CD4-positive, alpha-beta T cell treated with Interleukin-17A for 4 hours (primary cell): Measurements from ENCODE around the gene VAV1.
"Not testable (repeated sequence)": the region's sequence is repeated elsewhere in the genome, so short reads cannot be mapped to it uniquely, and the experiment has no call there.

Experiments
- DNase-seq: peaks from one replicate; pipeline ENCODE4 v3.0.0-alpha.2; 2020; ENCODE audit warnings: mixed read lengths

Gene VAV1

GRCh38 chr19:6790194-6791128 is 18.0 kb downstream of the VAV1 start:
- DNase-seq = no peak

DNA sequence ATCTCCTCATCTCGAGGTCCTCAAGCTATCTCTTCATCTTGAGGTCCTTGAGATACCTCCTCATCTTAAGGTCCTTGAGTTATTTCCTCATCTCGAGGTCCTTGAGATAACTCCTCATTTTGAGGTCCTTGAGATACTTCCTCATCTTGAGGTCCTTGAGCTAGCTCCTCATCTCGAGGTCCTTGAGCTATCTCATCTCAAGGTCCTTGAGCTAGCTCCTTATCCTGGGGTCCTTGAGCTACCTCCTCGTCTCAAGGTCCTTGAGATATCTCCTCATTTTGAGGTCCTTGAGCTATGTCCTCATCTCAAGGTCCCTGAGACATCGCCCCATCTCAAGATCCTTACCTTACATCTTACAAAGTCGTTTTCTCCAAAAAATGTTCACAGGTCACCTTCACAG is 18.7 kb downstream of the VAV1 start:
- DNase-seq = no peak

GRCh38 chr19:6793411-6793810 is 20.9 kb downstream of the VAV1 start:
- DNase-seq = no peak

DNA sequence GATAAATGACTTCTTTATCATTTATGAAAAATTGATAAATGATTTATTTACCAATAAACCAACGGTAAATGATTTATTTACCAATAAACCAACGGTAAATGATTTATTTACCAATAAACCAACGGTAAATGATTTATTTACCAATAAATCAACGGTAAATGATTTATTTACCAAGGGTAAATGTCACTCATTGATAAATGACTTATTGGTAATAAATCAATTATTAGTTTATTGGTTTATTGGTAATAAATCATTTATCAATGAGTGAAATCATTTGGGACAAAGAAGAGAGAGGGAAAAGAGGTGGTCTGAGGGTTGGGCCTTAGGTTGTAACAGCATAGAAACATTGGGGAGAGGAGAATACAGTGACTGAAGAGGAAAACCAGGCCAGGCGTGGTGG is 21.5 kb downstream of the VAV1 start:
- no peak for DNase-seq

DNA sequence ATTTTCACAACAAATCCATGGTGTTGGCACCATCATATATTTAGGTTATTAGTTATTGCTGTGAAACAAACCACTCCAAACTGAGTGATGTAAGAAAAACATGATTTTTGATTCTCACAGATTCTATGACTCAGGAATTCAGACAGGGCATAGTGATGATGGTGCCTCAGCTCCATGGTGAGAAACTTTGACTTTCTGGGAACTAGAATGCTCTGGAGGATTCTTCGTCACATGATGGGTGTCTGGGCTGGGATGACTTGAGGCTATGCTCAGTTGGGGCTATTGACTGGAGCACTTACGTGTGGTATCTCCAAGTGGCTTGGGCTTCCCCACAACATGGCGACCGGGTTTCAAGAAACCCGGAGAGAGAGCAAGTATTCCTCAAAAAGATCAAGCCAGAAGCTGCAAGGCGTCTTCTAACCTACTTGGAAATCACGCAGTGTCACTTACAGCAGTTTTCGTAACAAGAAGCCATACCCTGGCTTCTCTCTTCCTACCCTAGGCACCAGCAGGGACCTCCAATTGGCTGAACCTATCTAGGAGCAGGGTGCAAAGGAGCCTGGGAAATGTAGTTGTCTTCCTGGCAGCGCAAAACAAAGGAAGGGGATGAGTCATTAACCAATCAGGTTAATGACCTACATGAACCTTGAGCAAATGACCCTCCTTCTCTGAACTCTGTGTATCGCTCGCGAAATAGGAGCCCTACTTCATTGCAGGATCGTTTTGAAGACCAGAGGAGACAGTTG is 22.4 kb downstream of the VAV1 start:
- no peak for DNase-seq

- DNase-seq = no peak
These were observed 23.8 kb downstream of the VAV1 start for GRCh38 chr19:6796278-6796677.

GRCh38 chr19:6797646-6798045 is 25.1 kb downstream of the VAV1 start:
- no peak for DNase-seq

DNA sequence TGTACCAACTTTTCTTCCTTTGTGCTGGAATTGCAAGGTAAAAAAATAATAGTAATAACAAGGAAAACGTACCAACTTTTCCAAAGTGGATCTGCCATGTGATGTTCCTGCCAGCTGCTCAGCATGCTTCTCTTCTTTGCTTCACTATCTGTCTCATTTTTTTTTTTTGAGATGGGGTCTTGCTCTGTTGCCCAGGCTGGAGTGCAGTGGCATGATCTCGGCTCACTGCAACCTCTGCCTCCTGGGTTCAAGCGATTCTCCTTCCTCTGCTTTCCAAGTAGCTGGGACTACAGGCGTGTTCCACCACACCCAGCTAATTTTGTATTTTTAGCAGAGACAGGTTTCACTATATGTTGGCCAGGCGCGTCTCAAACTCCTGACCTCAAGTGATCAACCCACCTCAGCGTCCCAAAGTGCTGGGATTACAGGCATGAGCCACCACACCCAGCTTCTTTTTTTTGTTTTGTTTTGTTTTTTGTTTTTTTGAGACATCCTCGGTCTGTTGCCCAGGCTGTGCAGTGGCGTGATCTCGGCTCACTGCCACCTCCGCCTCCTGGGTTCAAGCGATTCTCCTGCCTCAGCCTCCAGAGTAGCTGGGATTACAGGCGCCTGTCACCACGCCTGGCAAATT is 27.8 kb downstream of the VAV1 start:
- not testable (repeated sequence) for DNase-seq

DNA sequence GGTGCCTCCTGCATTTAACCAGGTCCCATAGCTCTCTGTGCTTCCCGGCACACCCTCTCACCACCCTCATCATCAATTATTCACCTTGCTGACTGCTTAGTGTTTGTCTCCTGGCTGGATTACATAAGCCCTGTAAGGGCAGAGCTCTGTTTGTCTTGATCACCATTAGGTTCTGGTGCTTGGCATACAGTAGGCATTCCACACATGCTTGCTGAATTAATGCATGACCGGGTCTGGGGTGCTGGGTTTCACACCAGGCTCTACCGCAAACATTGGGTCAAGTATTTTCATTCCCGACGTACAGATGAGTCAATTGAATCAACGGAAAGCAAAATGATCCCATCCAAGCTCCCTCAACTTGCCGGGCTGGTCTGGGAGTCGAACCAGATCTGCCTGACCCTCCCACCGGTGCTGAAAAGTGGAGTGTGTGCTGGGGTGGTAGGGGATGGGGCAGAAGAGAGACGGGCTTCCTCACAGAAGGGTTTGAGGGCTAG is 28.5 kb downstream of the VAV1 start:
- DNase-seq = peak; percentile 21

GRCh38 chr19:6801485-6802086 is 29.1 kb downstream of the VAV1 start:
- peak; percentile 87 for DNase-seq

- peak; percentile 72 for DNase-seq
These were observed 30.0 kb downstream of the VAV1 start for GRCh38 chr19:6802336-6803035.

DNA sequence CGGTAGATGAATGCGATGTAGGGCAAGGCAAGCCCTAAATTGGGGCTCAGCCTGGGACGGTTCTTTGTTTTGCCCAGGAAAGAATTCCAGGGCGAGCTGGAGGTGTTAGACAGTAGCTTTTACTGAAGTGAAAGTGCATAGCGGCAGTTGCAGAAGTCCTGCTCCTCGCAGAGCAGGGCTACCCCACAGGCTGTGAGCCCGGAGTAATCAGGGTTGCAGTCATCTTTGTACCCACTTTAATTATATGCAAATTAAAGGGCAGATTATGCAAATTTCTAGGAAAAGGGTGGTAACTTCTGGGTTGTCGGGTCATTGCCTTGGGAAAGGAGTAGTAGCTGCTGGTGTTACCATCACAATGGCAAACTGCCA is 30.5 kb downstream of the VAV1 start:
- DNase-seq = no peak

- no peak for DNase-seq
These were observed 34.0 kb downstream of the VAV1 start for GRCh38 chr19:6806488-6806887.

- DNase-seq = no peak
These were observed 34.8 kb downstream of the VAV1 start for GRCh38 chr19:6807291-6807690.

- DNase-seq = no peak
These were observed 36.0 kb downstream of the VAV1 start for GRCh38 chr19:6808494-6808893.

GRCh38 chr19:6809262-6809661 is 36.8 kb downstream of the VAV1 start:
- DNase-seq = no peak

GRCh38 chr19:6811378-6811777 is 38.9 kb downstream of the VAV1 start:
- DNase-seq = no peak

- DNase-seq = no peak
These were observed 39.4 kb downstream of the VAV1 start for GRCh38 chr19:6811906-6812305.

GRCh38 chr19:6812612-6813011 is 40.1 kb downstream of the VAV1 start:
- DNase-seq = no peak

- DNase-seq = peak; percentile 25
These were observed 41.2 kb downstream of the VAV1 start for GRCh38 chr19:6813659-6814058.

DNA sequence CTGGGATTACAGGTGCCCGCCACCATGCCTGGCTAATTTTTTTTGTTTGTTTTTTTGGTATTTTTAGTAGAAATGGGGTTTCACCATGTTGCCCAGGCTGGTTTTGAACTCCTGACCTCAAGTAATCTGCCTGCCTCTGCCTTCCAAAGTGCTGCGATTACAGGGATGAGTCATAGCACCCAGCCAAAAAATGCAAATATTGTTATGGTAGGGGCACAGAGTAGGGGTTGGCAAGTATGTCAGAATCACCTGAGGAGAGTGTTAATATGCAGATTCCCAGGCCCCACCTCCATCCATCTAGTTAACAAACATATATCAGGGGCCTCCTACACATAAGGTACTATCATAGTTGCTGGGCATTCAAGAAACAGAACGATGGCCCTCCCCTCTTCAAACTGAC is 44.7 kb downstream of the VAV1 start:
- DNase-seq = no peak

GRCh38 chr19:6818246-6818645 is 45.7 kb downstream of the VAV1 start:
- DNase-seq = no peak
